Measurements from ENCODE around the gene ST3GAL5. TPM values are rescaled to one million over a fixed set of nuclear protein-coding genes. Genes with fewer than 3 reads are reported as not detected.

The ST3GAL5 gene
- total and polyA plus RNA-seq, 8 donors: 58.4 to 108 (median 93.9) TPM

DNA sequence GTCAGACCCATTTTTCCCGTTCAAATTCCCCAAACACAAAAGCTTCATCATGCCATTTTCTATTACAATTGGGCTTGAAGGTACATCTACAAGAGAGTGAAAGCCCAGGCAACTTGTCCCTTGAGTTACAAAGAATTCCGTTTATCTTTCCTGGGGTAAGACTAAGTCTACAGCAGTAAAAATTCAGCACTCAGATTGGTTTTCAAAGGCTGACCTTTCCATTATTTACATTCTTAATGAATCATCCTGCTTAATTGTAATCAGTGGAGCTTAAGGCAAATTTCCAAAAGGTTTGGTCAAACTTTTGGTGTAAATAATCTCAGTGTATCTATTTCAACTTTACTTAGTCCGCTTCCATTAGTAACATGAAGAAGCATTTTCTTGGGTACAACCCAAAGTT, 33.4 kb upstream of the ST3GAL5 start:
- H3K4me1 ChIP-seq: peaks cover 0 to 3% of the 10 kb centered on the region in 2 donors
- intact Hi-C loops (cut with DNase I): no loop called here
- H3K36me3 ChIP-seq: no peaks in the 10 kb centered on the region
- no peaks in the 10 kb centered on the region for H3K9me3 ChIP-seq
- DNase-seq: no peak
- no peaks in the 10 kb centered on the region for H3K27me3 ChIP-seq
- no peak overlapping the region for H3K27ac ChIP-seq
- no peak overlapping the region for H3K4me3 ChIP-seq
- peak; percentile 31 for ATAC-seq
- TF ChIP-seq, protein P1, sequence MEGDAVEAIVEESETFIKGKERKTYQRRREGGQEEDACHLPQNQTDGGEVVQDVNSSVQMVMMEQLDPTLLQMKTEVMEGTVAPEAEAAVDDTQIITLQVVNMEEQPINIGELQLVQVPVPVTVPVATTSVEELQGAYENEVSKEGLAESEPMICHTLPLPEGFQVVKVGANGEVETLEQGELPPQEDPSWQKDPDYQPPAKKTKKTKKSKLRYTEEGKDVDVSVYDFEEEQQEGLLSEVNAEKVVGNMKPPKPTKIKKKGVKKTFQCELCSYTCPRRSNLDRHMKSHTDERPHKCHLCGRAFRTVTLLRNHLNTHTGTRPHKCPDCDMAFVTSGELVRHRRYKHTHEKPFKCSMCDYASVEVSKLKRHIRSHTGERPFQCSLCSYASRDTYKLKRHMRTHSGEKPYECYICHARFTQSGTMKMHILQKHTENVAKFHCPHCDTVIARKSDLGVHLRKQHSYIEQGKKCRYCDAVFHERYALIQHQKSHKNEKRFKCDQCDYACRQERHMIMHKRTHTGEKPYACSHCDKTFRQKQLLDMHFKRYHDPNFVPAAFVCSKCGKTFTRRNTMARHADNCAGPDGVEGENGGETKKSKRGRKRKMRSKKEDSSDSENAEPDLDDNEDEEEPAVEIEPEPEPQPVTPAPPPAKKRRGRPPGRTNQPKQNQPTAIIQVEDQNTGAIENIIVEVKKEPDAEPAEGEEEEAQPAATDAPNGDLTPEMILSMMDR (IDR thresholded peaks at IDR 0.05): no peak

DNA sequence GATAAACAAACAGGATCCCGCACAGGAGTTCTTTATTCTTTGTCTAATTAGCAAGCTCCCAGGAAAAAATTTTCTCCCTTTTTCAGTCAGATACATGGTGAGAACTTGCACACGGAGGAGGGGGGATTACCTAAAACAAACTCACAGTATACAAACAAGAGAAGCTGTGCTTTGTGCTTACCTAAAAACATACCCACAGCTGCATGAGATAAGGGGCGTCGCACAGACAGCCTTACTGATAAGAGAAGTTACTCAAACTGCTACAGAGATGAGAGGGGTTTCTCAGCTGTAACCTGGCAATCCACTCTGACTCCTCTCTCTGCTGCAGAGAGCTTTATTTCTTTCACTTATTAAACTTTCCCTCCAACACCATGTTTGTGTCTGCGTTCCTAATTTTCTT, 32.9 kb upstream of the ST3GAL5 start:
- H3K36me3 ChIP-seq: no peaks in the 10 kb centered on the region
- intact Hi-C loops (cut with DNase I): no loop called here
- TF ChIP-seq, protein P1 (IDR thresholded peaks at IDR 0.05): no peak
- H3K4me1 ChIP-seq: peaks cover 0 to 3% of the 10 kb centered on the region in 2 donors
- no peaks in the 10 kb centered on the region for H3K27me3 ChIP-seq
- DNase-seq (no peak), ATAC-seq (no peak)
- no peak overlapping the region for H3K4me3 ChIP-seq
- H3K9me3 ChIP-seq: no peaks in the 10 kb centered on the region
- H3K27ac ChIP-seq: no peak overlapping the region

DNA sequence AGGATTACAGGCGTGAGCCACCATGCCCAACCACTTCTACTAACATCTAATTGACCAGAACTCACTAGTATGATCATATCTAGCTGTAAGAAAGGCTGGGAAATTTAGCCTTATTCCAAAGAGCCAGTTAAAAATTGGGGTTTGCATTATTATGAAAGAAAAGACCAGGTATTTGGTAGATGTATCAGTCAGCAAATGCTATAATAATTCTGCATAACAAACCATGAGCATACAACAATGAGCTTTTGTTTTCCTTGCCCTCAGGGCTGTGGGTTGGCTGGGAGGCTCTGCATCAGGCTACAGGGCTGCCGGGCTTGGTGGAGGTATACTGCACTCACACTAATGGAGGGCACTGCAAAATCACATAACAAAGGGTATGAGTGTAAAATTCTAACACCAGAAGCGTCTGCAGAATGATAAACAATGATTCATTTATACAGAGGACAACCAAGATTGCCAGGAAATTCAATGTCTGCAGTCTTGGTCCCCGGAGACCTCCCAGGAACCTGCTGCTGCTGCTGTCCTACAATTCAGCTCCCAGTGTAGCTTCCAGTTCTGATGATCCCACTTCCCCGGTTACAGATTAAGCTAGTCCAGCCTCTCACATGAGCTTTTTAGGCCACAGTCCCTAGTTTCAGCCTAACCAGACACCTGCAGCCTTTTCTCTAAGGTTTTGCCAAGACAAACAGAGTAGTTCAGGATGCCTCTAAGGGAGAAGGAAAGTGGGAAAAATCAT, 32.2 kb upstream of the ST3GAL5 start:
- Histone ChIP-seq H3K27ac (no peak overlapping the region), H3K36me3 (no peaks in the 10 kb centered on the region), H3K4me1 (peaks cover 0 to 3% of the 10 kb centered on the region in 2 donors), H3K4me3 (no peak overlapping the region), H3K9me3 (no peaks in the 10 kb centered on the region), H3K27me3 (no peaks in the 10 kb centered on the region)
- peak; percentile 54 for ATAC-seq
- no peak for DNase-seq
- intact Hi-C loops (cut with DNase I): no loop called here
- TF ChIP-seq, protein P1 (IDR thresholded peaks at IDR 0.05): no peak

DNA sequence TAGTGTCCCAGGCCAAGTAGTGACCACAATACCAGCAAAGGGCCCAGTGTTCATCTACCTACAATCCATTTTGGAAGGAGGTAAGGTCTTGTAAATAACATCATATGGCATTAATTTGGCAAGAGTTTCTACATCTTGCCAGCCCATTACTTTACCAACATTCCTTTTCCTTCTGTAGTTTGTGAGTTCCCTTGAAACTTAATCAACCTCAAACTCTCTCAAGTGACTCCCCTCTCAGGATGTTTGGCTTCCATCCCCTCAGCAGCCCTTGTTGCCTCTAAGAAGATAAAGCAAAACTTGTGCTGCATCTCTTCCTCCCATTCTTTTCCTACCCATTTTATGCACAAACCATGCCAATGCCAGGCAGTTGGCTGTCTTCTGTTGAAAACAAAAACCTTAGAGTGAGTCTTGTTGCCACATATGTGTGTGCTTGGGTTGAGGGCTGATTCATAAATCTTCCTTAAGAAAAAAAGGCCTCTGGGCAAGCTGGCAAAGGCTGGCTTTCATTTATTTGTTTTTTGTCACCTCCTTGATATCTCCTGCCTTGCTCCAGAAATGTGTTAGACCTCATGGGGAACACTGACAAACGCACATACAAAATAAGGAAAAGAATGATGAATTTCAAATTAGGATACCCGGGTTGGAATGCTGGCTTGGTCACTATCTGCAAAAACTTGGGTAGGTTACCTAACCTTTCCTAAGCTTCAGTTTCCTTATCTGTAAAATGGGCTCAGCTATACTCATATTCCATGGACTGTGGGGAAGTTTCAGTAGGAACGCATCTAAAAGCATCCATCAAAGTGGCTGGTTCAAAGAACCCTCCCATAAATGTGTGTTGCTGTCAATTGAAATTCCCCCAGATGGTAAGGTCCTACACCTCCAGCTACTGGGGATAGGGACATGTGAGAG, 29.4 kb upstream of the ST3GAL5 start:
- intact Hi-C loops (cut with DNase I): no loop called here
- Histone ChIP-seq H3K36me3 (no peaks in the 10 kb centered on the region), H3K4me1 (no peaks in the 10 kb centered on the region), H3K9me3 (no peaks in the 10 kb centered on the region), H3K27ac (no peak overlapping the region), H3K27me3 (no peaks in the 10 kb centered on the region), H3K4me3 (no peak overlapping the region)
- TF ChIP-seq, protein P1 (IDR thresholded peaks at IDR 0.05): no peak
- ATAC-seq (no peak), DNase-seq (no peak)
